HEK293 (cell line): ENCODE measurements around the gene TNS3.

ENCODE experiments used
- ATF2 ChIP-seq: fragments of 450-650 bp; formaldehyde crosslinking; IDR thresholded peaks from 2 replicates; pipeline ENCODE4 v1.5.1; 2016; ENCODE audit warnings: missing biosample characterization, missing genetic modification characterization, low read depth
- CTCF ChIP-seq: fragments of 450-650 bp; formaldehyde crosslinking; IDR thresholded peaks from 2 replicates; pipeline ENCODE4 v1.5.1; 2016; ENCODE audit warnings: missing biosample characterization, missing genetic modification characterization
- GLI4 ChIP-seq: fragments of 450-650 bp; formaldehyde crosslinking; IDR thresholded peaks from 2 replicates; pipeline ENCODE4 v1.5.1; 2016; ENCODE audit warnings: missing biosample characterization, missing genetic modification characterization
- ZNF473 ChIP-seq: fragments of 450-650 bp; formaldehyde crosslinking; IDR thresholded peaks from 2 replicates; pipeline ENCODE4 v1.5.1; 2017; ENCODE audit warnings: missing biosample characterization, missing genetic modification characterization
- ZNF645 ChIP-seq: fragments of 450-650 bp; formaldehyde crosslinking; IDR thresholded peaks from 2 replicates; pipeline ENCODE4; 2016; ENCODE audit warnings: missing biosample characterization, missing genetic modification characterization
- ZNF704 ChIP-seq: fragments of 450-650 bp; formaldehyde crosslinking; IDR thresholded peaks from 2 replicates; pipeline ENCODE4 v1.5.1; 2016; ENCODE audit warnings: missing biosample characterization, missing genetic modification characterization

GRCh38 chr7:47390914-47391313 lies 191.0 kb downstream of the TNS3 start:
- TF ChIP-seq CTCF (tag by site-specific recombination) (no peak), ZNF645 (no peak), ZNF704 (tag by site-specific recombination) (no peak), GLI4 (tag by site-specific recombination) (no peak), ZNF473 (tag by site-specific recombination) (no peak), ATF2 (tag by site-specific recombination) (no peak)
